Tibial artery (tissue), 4 donors: ENCODE measurements around the gene AQP10.

Experiments
- DNase-seq, 2 donors: peaks; one replicate each; pipeline ENCODE4 v3.0.0-alpha.2; 2019
- H3K27ac ChIP-seq, 2 donors: fragments of 200-600 bp; sonication (generic) in 1 of 2; 1 replicate in 1 of 2; 2 replicates in 1 of 2; pipeline ENCODE4 v1.5.1; 2018 to 2019; ENCODE audit warnings: mild to moderate bottlenecking in 1 of 2
- H3K27me3 ChIP-seq, 2 donors: fragments of 200-600 bp; sonication (generic) in 1 of 2; one replicate each; pipeline versions ENCODE4 v1.5.1 to v1.6.0; 2016 to 2019
- H3K36me3 ChIP-seq, 3 donors: fragments of 200-600 bp; sonication (generic) in 2 of 3; one replicate each; pipeline ENCODE4 v1.5.1; 2016 to 2019; ENCODE audit warnings: mild to moderate bottlenecking in 2 of 3
- H3K4me1 ChIP-seq, 4 donors: fragments of 200-600 bp; sonication (generic) in 2 of 4; 1 replicate in 3 of 4; 2 replicates in 1 of 4; pipeline ENCODE4 v1.5.1; 2016 to 2019
- H3K4me3 ChIP-seq, 2 donors: fragments of 200-600 bp; sonication (generic) in 1 of 2; 1 replicate in 1 of 2; 2 replicates in 1 of 2; pipeline ENCODE4 v1.5.1; 2018 to 2019; ENCODE audit warnings: mild to moderate bottlenecking in 2 of 2
- H3K9me3 ChIP-seq, 3 donors: fragments of 200-600 bp; sonication (generic) in 1 of 3; one replicate each; pipeline ENCODE4 v1.5.1; 2016 to 2019
- CTCF ChIP-seq, 2 experiments: fragments of 200-600 bp in 1 of 2; fragments of 450-650 bp in 1 of 2; IDR thresholded peaks; one replicate each; pipeline ENCODE4 v1.5.1; 2017 to 2019; ENCODE audit warnings: antibody characterized with exemption in 2 of 2, mild to moderate bottlenecking in 1 of 2, moderate library complexity in 1 of 2
- intact Hi-C: fragments of 100-400 bp; cut with DNase I; formaldehyde crosslinking; loops from one replicate; pipeline ENCODE4 v1.15.0; 2023; ENCODE audit warnings: low total_unique reads

The AQP10 gene

GRCh38 chr1:154350383-154350782 lies 29.5 kb downstream of the AQP10 start:
- Histone ChIP-seq H3K36me3 (peaks cover 42 to 44% (median 42%) of the 10 kb centered on the region in 3 donors), H3K27ac (peak overlapping the region in 1 of 2 donors; percentile 15), H3K27me3 (no peaks in the 10 kb centered on the region), H3K4me3 (no peak overlapping the region), H3K4me1 (peaks cover 0 to 23% (median 13%) of the 10 kb centered on the region in 4 donors), H3K9me3 (no peaks in the 10 kb centered on the region)
- no peak for TF ChIP-seq CTCF (IDR thresholded peaks at IDR 0.05)
- DNase-seq = no peak
- intact Hi-C loops = no loop called here

DNA sequence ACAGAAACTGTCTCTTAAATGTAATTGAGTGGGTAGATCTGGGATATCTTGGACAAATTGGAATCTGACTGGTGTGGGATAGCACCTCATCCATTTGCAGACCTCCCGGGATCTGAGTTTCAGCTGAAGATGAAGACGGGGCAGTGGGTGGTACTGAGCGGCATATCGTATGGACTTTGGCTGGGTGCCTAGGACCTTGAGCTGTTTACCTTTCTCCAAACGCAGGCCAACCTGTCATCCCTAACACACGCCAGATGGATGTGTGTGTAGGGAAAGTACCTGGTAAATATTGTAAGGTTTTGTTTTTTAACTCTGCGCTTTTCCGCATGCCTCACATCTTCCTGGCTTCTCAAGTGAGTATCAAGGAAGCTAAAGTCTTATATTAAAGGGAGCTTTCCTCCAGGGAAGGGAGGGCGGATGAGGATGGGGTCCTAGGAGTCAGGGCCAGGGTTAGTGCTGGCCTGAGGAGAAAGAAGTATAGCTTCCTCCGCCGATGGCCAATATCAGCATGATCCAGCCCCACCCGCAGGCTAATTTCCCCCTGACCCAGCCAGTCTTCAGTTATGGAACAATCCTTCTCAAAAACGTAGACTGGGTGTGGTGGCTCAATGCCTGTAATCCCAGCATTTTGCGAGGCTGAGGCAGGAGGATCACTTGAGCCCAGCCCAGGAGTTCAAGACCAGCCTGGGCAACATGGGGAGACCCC lies 30.6 kb downstream of the AQP10 start:
- Histone ChIP-seq H3K4me1 (peaks cover 0 to 23% (median 13%) of the 10 kb centered on the region in 4 donors), H3K27ac (peak overlapping the region in 1 of 2 donors; percentile 84), H3K4me3 (no peak overlapping the region), H3K9me3 (no peaks in the 10 kb centered on the region), H3K36me3 (peaks cover 30 to 33% (median 31%) of the 10 kb centered on the region in 3 donors), H3K27me3 (no peaks in the 10 kb centered on the region)
- no peak for TF ChIP-seq CTCF (IDR thresholded peaks at IDR 0.05)
- DNase-seq = no peak
- intact Hi-C loops = no loop called here

DNA sequence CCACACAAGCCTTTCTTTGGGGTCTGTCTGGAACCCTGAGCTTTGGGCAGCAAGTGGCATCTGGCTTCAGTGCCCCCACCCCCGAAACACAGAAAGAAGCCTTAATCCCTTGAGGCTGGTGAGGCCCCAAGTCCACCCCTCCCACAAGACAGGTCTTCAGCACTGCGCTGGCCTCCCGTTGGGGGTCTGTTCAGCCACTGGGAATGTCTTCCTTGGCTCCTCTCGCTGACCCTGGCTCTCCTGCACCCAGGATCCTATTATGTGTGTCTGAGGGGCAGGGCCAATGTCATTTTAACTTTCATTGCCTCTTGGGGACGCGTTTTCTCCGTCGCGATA lies 31.3 kb downstream of the AQP10 start:
- no peak for TF ChIP-seq CTCF (IDR thresholded peaks at IDR 0.05)
- no peak for DNase-seq
- Histone ChIP-seq H3K4me3 (peak overlapping the region; percentile 44 to 46), H3K27ac (peak overlapping the region; percentile 57 to 84), H3K4me1 (peaks cover 0 to 23% (median 13%) of the 10 kb centered on the region in 4 donors), H3K9me3 (no peaks in the 10 kb centered on the region), H3K27me3 (no peaks in the 10 kb centered on the region), H3K36me3 (peaks cover 23 to 26% (median 24%) of the 10 kb centered on the region in 3 donors)
- intact Hi-C loops = no loop called here

- no peaks in the 10 kb centered on the region for H3K27me3 ChIP-seq
- intact Hi-C loops = no loop called here
- peak overlapping the region; percentile 57 to 84 for H3K27ac ChIP-seq
- H3K36me3 ChIP-seq = peaks cover 19 to 21% (median 19%) of the 10 kb centered on the region in 3 donors
- peaks cover 0 to 23% (median 13%) of the 10 kb centered on the region in 4 donors for H3K4me1 ChIP-seq
- H3K4me3 ChIP-seq = peak overlapping the region; percentile 44 to 46
- peak; percentile 50 to 77 for DNase-seq
- no peaks in the 10 kb centered on the region for H3K9me3 ChIP-seq
- no peak for TF ChIP-seq CTCF (IDR thresholded peaks at IDR 0.05)
These were observed 31.9 kb downstream of the AQP10 start for GRCh38 chr1:154352581-154353459.

- Histone ChIP-seq H3K9me3 (no peaks in the 10 kb centered on the region), H3K4me3 (peak overlapping the region; percentile 44 to 46), H3K27me3 (no peaks in the 10 kb centered on the region), H3K36me3 (peaks cover 12 to 15% (median 13%) of the 10 kb centered on the region in 3 donors), H3K27ac (peak overlapping the region; percentile 57 to 84), H3K4me1 (peaks cover 0 to 23% (median 13%) of the 10 kb centered on the region in 4 donors)
- TF ChIP-seq CTCF (IDR thresholded peaks at IDR 0.05) = peak in 1 of 2 experiments; percentile 23
- intact Hi-C loops = no loop called here
- no peak for DNase-seq
These were observed 32.6 kb downstream of the AQP10 start for GRCh38 chr1:154353460-154353904.
